Natural killer cell treated with Interleukin-12 subunit alpha and Interleukin-12 subunit beta and Interleukin-15 and Interleukin-18, amount 100 ng/mL, for 72 hours (primary cell): ENCODE results near the gene OR10A6. TPM values are rescaled to one million over a fixed set of nuclear protein-coding genes. Genes with fewer than 3 reads are reported as not detected.

Experiments used
- ATAC-seq, 2 donors: fragments of 150-1000 bp; cut with Tn5 transposase in 1 of 2; sonication (Bioruptor Pico), chemical (Tn5 transposase) in 1 of 2; 2 replicates each; pipeline ENCODE4 v1.10.0; 2021
- DNase-seq: peaks from one replicate; pipeline ENCODE4 v3.0.0; 2022; ENCODE audit warnings: low spot score
- H3K27ac Mint-ChIP-seq, 2 donors: 1 replicate in 1 of 2; 2 replicates in 1 of 2; pipeline ENCODE4 v1.8.0; 2022; ENCODE audit warnings: mixed read lengths in 2 of 2, mild to moderate bottlenecking in 1 of 2, moderate library complexity in 1 of 2
- H3K27me3 Mint-ChIP-seq, 2 donors: 1 replicate in 1 of 2; 2 replicates in 1 of 2; pipeline ENCODE4 v1.8.0; 2022; ENCODE audit warnings: mixed read lengths in 2 of 2
- H3K36me3 Mint-ChIP-seq: one replicate; pipeline ENCODE4 v1.8.0; 2022; ENCODE audit warnings: mixed read lengths
- H3K4me1 Mint-ChIP-seq, 2 donors: 1 replicate in 1 of 2; 2 replicates in 1 of 2; pipeline ENCODE4 v1.8.0; 2022; ENCODE audit warnings: low read depth in 2 of 2, mixed read lengths in 2 of 2, mild to moderate bottlenecking in 1 of 2
- H3K4me3 Mint-ChIP-seq: one replicate; pipeline ENCODE4 v1.8.0; 2022; ENCODE audit warnings: mixed read lengths
- H3K9me3 Mint-ChIP-seq: 2 replicates; pipeline ENCODE4 v1.8.0; 2022; ENCODE audit warnings: mixed read lengths
- total RNA-seq, 2 donors: library from RNA; stranded (reverse); gene quantifications; one replicate each; pipeline ENCODE4 v1.2.3, GENCODE V29; 2022

OR10A6 gene
- total RNA-seq, 2 donors from 2014 or later, result not detected

DNA sequence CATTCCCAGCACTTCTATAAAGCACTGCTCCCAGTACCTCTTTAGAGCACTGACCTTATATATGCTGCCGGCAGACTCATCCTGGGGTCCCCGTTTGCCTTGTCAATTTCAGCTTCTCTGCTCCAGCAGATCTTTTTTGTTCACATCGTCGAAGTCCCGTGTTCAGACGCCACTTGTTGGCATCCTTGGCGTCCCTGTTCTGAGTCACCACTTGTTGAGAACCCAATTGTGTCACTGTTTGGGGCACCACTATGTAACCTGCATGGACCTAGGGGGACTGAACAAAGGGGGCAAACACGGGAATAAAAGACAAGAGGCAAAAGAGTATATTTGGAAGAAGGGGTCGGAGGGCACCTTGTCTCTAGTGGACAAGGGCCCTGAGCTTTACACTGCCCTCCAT, 25.5 kb downstream of the OR10A6 start:
- no peak for DNase-seq
- H3K36me3 Mint-ChIP-seq, result no peaks in the 10 kb centered on the region
- H3K9me3 Mint-ChIP-seq, result no peaks in the 10 kb centered on the region
- H3K4me3 Mint-ChIP-seq, result no peak overlapping the region
- no peak overlapping the region for H3K27ac Mint-ChIP-seq
- no peaks in the 10 kb centered on the region for H3K4me1 Mint-ChIP-seq
- ATAC-seq, result no peak
- peaks cover 10 to 44% of the 10 kb centered on the region in 2 donors for H3K27me3 Mint-ChIP-seq

DNA sequence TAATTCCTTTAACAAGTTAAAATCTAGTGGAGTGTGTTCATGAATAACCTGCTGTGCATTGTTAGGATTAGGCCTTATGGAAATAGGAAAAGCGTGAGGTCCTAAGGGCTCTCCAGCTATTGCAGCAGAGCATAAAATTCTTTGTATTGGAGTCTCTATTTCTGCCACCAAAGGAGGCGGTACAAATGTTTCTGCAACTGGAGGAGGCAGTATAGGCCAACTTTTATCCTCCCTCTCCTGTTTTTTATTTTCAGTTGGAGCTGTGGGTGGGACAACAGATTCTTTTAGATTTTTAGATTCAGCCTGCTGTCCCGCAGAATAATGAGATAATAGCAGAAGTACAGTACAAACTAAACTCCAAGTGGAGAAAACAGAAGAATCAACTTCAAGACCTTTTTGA, 26.2 kb downstream of the OR10A6 start:
- Mint-ChIP-seq H3K9me3 (no peaks in the 10 kb centered on the region), H3K36me3 (no peaks in the 10 kb centered on the region), H3K27me3 (peaks cover 7 to 39% of the 10 kb centered on the region in 2 donors), H3K4me1 (no peaks in the 10 kb centered on the region), H3K27ac (no peak overlapping the region), H3K4me3 (no peak overlapping the region)
- ATAC-seq, result no peak
- no peak for DNase-seq

DNA sequence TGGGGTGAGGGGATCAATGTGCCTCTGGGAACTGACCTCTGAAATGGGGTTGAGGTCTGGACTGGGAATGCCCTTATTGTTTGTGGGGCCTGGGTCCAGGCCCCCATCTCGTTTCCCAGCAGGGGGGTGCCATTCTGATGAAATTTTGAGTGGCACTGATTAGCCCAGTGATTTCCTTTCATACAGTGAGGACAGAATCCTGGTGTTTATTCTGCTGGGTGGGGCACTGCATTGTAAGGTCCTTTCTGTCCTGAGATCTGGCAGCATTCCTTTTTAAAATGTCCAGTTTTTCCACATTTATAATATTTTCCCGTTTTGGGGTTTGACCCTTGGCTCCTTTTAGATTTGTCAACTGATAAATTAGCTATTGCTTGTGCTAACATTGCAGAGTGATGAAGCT, 27.1 kb downstream of the OR10A6 start:
- Mint-ChIP-seq H3K27me3 (peaks cover 7 to 38% of the 10 kb centered on the region in 2 donors), H3K4me3 (no peak overlapping the region), H3K4me1 (no peaks in the 10 kb centered on the region), H3K9me3 (no peaks in the 10 kb centered on the region), H3K36me3 (no peaks in the 10 kb centered on the region), H3K27ac (no peak overlapping the region)
- DNase-seq, result no peak
- ATAC-seq, result no peak

DNA sequence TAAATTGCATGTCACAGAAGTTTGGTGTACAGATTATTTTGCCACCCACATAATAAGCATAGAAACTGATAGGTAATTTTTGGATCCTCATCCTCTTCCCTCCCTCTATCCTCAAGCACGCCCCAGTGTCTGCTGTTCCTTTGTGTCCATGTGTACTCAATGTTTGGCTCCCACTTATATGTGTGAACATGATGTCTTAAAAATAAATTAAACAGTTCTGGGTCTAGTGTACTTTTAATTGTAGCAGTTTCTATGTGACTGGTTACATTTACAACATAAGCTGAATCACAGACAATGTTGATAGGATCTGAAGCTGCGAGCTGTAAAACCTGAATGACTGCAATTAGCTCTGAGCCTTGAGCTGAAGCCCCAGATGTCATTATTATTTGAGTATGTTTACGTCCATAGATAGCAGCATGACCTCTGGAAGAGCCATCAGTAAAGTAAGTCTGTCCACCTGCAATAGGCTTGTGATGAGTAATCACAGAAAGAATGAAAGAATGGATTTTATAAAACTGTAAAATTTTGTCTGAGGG, 29.7 kb downstream of the OR10A6 start:
- no peaks in the 10 kb centered on the region for H3K4me1 Mint-ChIP-seq
- no peak for DNase-seq
- H3K27ac Mint-ChIP-seq, result no peak overlapping the region
- no peaks in the 10 kb centered on the region for H3K36me3 Mint-ChIP-seq
- H3K9me3 Mint-ChIP-seq, result no peaks in the 10 kb centered on the region
- H3K4me3 Mint-ChIP-seq, result no peak overlapping the region
- H3K27me3 Mint-ChIP-seq, result peaks cover 6 to 28% of the 10 kb centered on the region in 2 donors
- no peak for ATAC-seq

DNA sequence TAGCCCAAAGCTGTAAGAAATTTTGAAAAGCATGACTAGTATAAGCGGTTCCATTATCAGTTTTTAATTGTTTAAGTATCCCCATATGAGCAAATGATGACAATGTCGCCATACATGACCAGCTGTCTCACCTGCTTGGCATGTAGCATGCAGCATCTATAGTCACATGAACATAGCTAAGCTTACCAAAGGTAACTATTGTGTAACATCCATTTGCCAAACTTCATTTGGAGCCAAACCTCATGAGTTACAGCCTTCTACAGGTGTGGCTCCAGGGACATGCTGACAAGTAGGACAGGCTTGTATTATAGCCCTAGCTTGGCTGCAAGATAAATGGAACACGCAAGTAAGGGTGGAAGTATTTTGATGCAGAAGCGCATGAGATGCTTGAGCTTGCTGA, 30.4 kb downstream of the OR10A6 start:
- no peak overlapping the region for H3K27ac Mint-ChIP-seq
- H3K4me3 Mint-ChIP-seq, result no peak overlapping the region
- no peak for DNase-seq
- H3K9me3 Mint-ChIP-seq, result no peaks in the 10 kb centered on the region
- no peaks in the 10 kb centered on the region for H3K36me3 Mint-ChIP-seq
- ATAC-seq, result no peak
- H3K27me3 Mint-ChIP-seq, result peaks cover 6 to 24% of the 10 kb centered on the region in 2 donors
- H3K4me1 Mint-ChIP-seq, result no peaks in the 10 kb centered on the region

DNA sequence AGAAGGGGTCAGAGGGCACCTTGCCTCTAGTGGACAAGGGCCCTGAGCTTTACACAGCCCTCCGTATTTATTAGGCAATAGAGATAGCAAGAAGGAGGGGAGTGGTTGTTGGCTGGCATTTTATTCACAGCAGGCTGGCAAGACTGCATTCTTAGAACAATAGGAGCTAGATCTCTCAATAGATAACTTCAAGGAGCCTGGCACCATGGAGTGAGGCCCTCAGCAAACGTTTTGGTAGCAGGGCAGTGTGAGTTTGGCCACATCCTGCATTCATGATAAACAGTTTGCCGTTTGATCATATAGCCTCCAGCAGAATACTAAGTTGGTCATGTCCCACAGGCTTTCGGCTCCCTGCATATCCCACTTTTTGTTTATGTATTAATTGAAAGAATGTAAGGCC, 31.6 kb downstream of the OR10A6 start:
- Mint-ChIP-seq H3K4me1 (no peaks in the 10 kb centered on the region), H3K4me3 (no peak overlapping the region), H3K27me3 (peaks cover 6 to 26% of the 10 kb centered on the region in 2 donors), H3K36me3 (no peaks in the 10 kb centered on the region), H3K27ac (no peak overlapping the region), H3K9me3 (no peaks in the 10 kb centered on the region)
- ATAC-seq (no peak), DNase-seq (no peak)

DNA sequence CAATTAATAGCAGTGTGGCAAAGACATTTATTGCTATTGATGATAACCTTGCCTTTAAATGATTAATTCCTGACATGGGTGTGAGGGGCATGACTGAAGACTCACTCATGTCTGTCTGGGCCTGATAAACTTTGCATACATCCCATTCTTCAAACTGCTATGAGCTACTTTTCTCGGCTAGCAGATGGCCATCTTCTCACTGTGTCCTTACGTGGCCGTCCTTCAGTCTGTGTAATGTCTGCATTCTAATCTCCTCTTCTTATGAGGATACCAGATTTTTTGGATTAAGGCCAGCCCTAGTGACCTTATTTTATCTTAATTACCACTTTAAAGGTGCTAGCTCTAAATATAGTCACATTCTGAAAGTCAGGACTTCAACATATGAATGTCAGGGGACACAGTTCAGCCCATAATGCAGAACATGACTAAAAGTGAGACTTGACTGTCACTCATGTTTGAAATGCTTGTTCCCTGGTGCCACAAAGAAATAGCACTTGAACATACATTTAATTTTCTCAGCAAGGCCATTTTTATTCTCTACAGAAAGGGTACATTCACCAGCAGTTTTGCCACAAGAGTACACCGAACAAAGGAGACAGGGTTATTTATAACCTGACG, 32.3 kb downstream of the OR10A6 start:
- no peaks in the 10 kb centered on the region for H3K4me1 Mint-ChIP-seq
- peaks cover 5 to 22% of the 10 kb centered on the region in 2 donors for H3K27me3 Mint-ChIP-seq
- no peak overlapping the region for H3K27ac Mint-ChIP-seq
- H3K4me3 Mint-ChIP-seq, result no peak overlapping the region
- no peaks in the 10 kb centered on the region for H3K36me3 Mint-ChIP-seq
- H3K9me3 Mint-ChIP-seq, result no peaks in the 10 kb centered on the region
- no peak for ATAC-seq
- DNase-seq, result no peak

DNA sequence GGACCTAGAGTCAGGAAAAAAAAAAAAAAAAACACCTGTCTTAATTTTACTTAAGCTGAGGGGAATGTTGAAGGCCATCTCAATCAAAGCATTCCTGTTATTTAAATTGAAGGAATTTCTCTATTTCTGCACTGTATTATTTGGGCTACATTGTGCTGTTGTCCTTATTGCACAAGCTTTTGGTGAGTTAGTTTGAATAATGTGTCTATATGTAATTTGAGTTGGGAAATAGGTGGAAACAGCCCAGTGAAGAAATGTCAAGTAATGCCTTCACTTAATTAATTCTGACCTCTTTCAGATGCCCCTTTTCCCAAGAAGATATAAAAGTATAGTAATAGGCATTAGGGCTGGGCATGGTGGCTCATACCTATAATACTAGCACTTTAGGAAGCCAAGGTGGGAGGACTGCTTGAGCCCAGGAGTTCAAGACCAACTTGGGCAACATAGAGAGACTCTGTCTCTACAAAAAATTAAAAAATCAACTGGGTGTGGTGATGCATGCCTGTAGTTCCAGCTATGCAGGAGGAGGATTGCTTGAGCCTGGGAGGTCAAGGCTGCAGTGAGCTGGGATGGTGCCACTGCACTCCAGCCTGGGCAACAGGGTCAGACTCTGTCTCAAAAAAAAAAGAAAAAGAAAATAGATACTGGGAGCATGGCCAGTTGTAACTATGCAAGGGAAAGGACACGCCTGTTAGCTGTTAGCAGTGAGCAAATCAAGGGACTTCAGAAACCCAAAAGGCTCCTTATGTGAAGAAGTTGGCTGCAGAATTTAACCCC, 34.9 kb downstream of the OR10A6 start:
- Mint-ChIP-seq H3K27ac (no peak overlapping the region), H3K36me3 (no peaks in the 10 kb centered on the region), H3K9me3 (no peaks in the 10 kb centered on the region), H3K27me3 (peaks cover 2 to 16% of the 10 kb centered on the region in 2 donors), H3K4me3 (no peak overlapping the region), H3K4me1 (no peaks in the 10 kb centered on the region)
- DNase-seq (no peak), ATAC-seq (no peak)

DNA sequence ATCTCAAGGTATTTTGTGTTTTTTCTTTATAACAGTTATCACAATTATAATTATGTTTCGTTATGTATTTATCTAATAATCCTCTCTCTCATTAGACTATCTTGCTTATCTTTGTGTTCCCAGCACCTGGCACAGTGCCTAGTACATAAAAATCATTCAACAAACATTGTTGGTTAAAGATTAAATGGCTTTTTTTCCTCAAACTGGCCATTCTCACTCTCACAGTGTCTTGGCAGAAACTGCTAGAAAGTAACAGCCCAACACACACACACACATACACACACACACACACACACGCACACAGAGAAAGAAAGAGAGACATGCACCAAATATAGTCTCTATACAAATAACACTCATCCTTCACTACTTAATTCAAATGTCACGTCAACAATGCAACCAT, 36.8 kb downstream of the OR10A6 start:
- H3K27ac Mint-ChIP-seq, result no peak overlapping the region
- H3K36me3 Mint-ChIP-seq, result no peaks in the 10 kb centered on the region
- ATAC-seq, result no peak
- DNase-seq, result no peak
- H3K4me3 Mint-ChIP-seq, result no peak overlapping the region
- H3K9me3 Mint-ChIP-seq, result no peaks in the 10 kb centered on the region
- H3K4me1 Mint-ChIP-seq, result no peaks in the 10 kb centered on the region
- peaks cover 7 to 19% of the 10 kb centered on the region in 2 donors for H3K27me3 Mint-ChIP-seq

DNA sequence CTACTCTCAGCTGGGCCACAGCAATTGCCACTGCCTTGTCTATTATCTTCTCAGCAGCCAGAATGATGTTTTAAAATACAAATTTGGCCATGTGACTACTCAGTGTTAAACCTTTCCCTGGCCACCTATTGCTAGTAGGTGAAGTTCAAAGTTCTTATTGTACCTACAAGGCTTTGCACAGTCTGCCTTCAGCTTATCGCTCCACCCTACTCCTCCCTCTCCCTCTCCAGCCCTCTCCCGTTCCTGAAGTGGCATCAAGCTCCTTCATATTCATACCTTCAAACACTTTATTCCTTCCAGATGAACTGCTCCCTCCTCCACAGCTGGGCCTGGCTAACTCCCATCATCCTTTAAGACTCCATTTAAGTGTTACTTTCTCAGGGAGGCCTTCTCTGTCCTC, 37.3 kb downstream of the OR10A6 start:
- no peak overlapping the region for H3K4me3 Mint-ChIP-seq
- no peaks in the 10 kb centered on the region for H3K36me3 Mint-ChIP-seq
- ATAC-seq (no peak), DNase-seq (no peak)
- H3K9me3 Mint-ChIP-seq, result no peaks in the 10 kb centered on the region
- H3K27me3 Mint-ChIP-seq, result peaks cover 7 to 20% of the 10 kb centered on the region in 2 donors
- H3K27ac Mint-ChIP-seq, result no peak overlapping the region
- no peaks in the 10 kb centered on the region for H3K4me1 Mint-ChIP-seq

DNA sequence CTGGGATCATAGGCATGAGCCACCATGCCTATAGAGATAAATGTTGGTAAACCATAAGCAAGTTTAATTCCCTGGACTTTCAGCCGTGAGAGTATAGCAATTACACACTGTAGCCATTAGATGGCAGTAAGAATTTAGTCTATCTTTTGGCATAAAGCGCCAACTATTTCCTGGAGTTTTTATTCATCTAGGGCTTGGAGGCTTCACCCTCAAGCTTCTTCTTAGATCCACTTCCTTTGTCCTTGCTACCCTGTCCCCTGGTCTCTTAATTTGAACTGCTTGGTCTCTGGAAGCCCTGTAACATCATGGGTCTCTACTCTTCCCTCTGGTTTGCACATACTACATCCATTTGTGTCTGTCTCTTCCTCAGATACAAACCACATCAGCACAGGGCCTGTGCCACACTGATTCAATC, 38.2 kb downstream of the OR10A6 start:
- no peaks in the 10 kb centered on the region for H3K36me3 Mint-ChIP-seq
- no peaks in the 10 kb centered on the region for H3K9me3 Mint-ChIP-seq
- DNase-seq (no peak), ATAC-seq (peak in 1 of 2 donors; percentile 50)
- peaks cover 9 to 20% of the 10 kb centered on the region in 2 donors for H3K27me3 Mint-ChIP-seq
- no peak overlapping the region for H3K27ac Mint-ChIP-seq
- no peak overlapping the region for H3K4me3 Mint-ChIP-seq
- H3K4me1 Mint-ChIP-seq, result no peaks in the 10 kb centered on the region

DNA sequence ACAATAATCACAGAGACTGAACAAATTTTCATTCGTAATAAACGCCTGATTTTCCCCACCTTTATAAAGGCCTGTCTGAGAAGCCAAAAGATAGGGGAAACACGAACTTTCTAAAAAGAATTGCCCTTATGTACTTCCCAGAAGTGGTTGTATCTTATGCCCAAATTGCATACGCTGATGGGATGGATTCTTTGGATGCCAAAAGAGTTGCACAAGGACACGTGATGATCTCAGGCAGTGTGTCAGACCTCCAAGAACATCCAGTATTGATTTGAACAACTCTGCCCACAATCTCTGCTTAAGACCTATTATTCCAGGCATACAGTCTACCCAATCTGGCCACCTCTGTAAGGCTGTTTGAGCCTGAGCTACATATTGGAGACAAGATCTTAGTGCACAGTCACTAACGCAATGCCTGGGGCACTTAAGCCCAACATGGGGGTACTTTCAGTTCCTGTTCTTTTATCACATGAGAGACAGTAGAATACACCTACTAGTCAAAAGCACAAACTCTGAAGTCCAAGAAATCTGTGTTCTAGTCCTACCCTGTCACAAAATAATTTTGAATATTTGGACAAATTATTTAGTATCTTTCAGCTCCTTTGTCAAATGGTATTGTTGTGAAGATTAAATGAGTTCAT, 38.9 kb downstream of the OR10A6 start:
- Mint-ChIP-seq H3K4me3 (no peak overlapping the region), H3K27ac (no peak overlapping the region), H3K36me3 (no peaks in the 10 kb centered on the region), H3K27me3 (peaks cover 9 to 20% of the 10 kb centered on the region in 2 donors), H3K9me3 (no peaks in the 10 kb centered on the region), H3K4me1 (no peaks in the 10 kb centered on the region)
- no peak for DNase-seq
- no peak for ATAC-seq

DNA sequence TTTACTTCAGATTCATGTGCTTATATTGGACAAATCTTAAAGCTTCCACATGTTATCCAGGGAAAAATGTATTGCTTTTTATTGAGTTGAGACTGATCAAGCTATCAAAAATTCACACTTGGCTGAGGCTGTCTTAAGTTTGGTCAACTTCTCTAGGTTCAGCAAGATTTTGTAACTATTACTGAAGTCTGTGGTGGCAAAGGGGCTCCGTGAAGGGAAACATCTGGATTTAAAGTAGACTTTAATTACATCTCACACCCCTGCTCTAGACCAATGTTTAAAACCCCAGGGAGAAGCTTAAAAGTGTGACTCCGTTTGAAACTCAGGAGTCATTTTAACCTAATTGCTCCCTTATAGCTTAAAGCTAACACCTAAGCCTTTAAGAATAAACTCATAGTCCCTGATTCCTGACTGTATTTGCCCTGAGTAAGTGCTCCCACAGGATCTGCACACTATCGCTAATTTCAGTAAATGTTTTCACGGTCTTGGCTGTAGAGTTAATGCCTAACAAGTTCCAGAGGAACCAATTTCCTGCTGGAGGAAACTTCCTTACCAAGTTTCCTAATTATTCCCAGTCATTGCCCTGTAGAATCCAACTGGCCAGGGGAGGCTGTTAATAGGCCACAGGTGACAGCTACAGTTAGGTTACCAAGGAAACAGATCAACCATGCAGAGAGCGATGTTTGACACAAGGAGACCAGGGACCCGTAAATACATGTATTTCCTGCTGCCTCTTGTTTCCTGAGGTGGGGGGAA, 40.5 kb downstream of the OR10A6 start:
- no peaks in the 10 kb centered on the region for H3K9me3 Mint-ChIP-seq
- ATAC-seq (no peak), DNase-seq (no peak)
- no peak overlapping the region for H3K4me3 Mint-ChIP-seq
- no peak overlapping the region for H3K27ac Mint-ChIP-seq
- H3K4me1 Mint-ChIP-seq, result no peaks in the 10 kb centered on the region
- peaks cover 7 to 19% of the 10 kb centered on the region in 2 donors for H3K27me3 Mint-ChIP-seq
- no peaks in the 10 kb centered on the region for H3K36me3 Mint-ChIP-seq
